Fibroblast of villous mesenchyme (primary cell): Measurements from ENCODE around the gene KCNJ6. TPM values are rescaled to one million over a fixed set of nuclear protein-coding genes. Genes with fewer than 3 reads are reported as not detected.

Source experiments
- DNase-seq: peaks from one replicate; pipeline ENCODE4 v3.0.0-alpha.2; 2010; ENCODE audit warnings: low read depth
- H3K4me3 ChIP-seq: 2 replicates; pipeline ENCODE4 v1.5.1; 2011; ENCODE audit warnings: low read depth, mild to moderate bottlenecking, low read length
- CTCF ChIP-seq: IDR thresholded peaks from 2 replicates; pipeline ENCODE4 v1.5.1; 2012; ENCODE audit warnings: low read depth, mild to moderate bottlenecking, low read length; ENCODE audit not compliant: insufficient read depth
- total RNA-seq: library from RNA; depleted of rRNA; stranded (reverse); fragments of >200 nt; gene quantifications from 2 replicates; pipeline ENCODE4 v1.2.3, GENCODE V29; 2012

The KCNJ6 gene
- total RNA-seq, 1 donor = not detected

- TF ChIP-seq CTCF = peak; percentile 89
- no peak overlapping the region for H3K4me3 ChIP-seq
- peak; percentile 50 for DNase-seq
Measured at GRCh38 chr21:37675202-37675801, 241.0 kb downstream of the KCNJ6 start.

GRCh38 chr21:37673801-37674575, 242.3 kb downstream of the KCNJ6 start:
- no peak for DNase-seq
- H3K4me3 ChIP-seq = no peak overlapping the region
- no peak for TF ChIP-seq CTCF

- DNase-seq = no peak
- no peak for TF ChIP-seq CTCF
Measured at GRCh38 chr21:37671381-37671780, 244.9 kb downstream of the KCNJ6 start.

GRCh38 chr21:37670883-37671282, 245.4 kb downstream of the KCNJ6 start:
- DNase-seq = peak; percentile 5
- H3K4me3 ChIP-seq = no peak overlapping the region
- TF ChIP-seq CTCF = no peak

More at GRCh38 chr21:37671381-37671780, 244.9 kb downstream of the KCNJ6 start:
- H3K4me3 ChIP-seq = no peak overlapping the region

- H3K4me3 ChIP-seq = no peak overlapping the region
- no peak for DNase-seq
- no peak for TF ChIP-seq CTCF
Measured at GRCh38 chr21:37669249-37669648, 247.0 kb downstream of the KCNJ6 start.

- no peak for TF ChIP-seq CTCF
- no peak for DNase-seq
- H3K4me3 ChIP-seq = no peak overlapping the region
Measured at GRCh38 chr21:37668462-37669239, 247.6 kb downstream of the KCNJ6 start.
